ENCODE results near the gene TASP1. TPM values are rescaled to one million over a fixed set of nuclear protein-coding genes. Genes with fewer than 3 reads are reported as not detected.

Gene TASP1
- total and polyA plus RNA-seq, 4 experiments from 2014 or later, result 15.1 to 18.2 (median 16.1) TPM

- Histone ChIP-seq H3K27ac (ENCODE audit: low read depth, low read length) (no peak overlapping the region), H3K4me1 (ENCODE audit: insufficient read depth, low read length) (no peaks in the 10 kb centered on the region), H3K27me3 (ENCODE audit: insufficient read depth, low read length) (no peaks in the 10 kb centered on the region), H3K9me3 (ENCODE audit: control insufficient read depth in 1 of 2, low read length in 2 of 2) (no peaks in the 10 kb centered on the region), H3K4me3 (ENCODE audit: low read length in 2 of 2) (no peak overlapping the region), H3K36me3 (ENCODE audit: insufficient read depth, low read length) (no peaks in the 10 kb centered on the region)
- DNase-seq, result no peak
- ChIA-PET CTCF (ENCODE audit: partially characterized antibody) (interaction anchor here (1.1 to 2.0 kb wide), 2 partner anchors 14 to 16 kb away, joined by 3 to 17 read pairs; no protein-coding TSS in a partner anchor), POLR2A (ENCODE audit: partially characterized antibody) (no interaction called here)
- Mint-ChIP-seq H3K27me3 (no peaks in the 10 kb centered on the region), H3K4me1 (no peaks in the 10 kb centered on the region), H3K36me3 (peaks cover 52 to 70% of the 10 kb centered on the region in 2 donors), H3K4me3 (no peak overlapping the region), H3K9me3 (no peaks in the 10 kb centered on the region), H3K27ac (no peak overlapping the region)
- intact Hi-C loops (cut with micrococcal nuclease), result no loop called here
Observed at GRCh38 chr20:13530146-13530545, 108.6 kb downstream of the TASP1 start.

- no peak for DNase-seq
- Mint-ChIP-seq H3K4me3 (no peak overlapping the region), H3K27me3 (no peaks in the 10 kb centered on the region), H3K27ac (no peak overlapping the region), H3K4me1 (no peaks in the 10 kb centered on the region), H3K9me3 (peaks cover 2 to 17% (median 4%) of the 10 kb centered on the region in 8 donors), H3K36me3 (peaks cover 61 to 75% of the 10 kb centered on the region in 2 donors)
- Histone ChIP-seq H3K27ac (ENCODE audit: low read depth, low read length) (no peak overlapping the region), H3K4me1 (ENCODE audit: insufficient read depth, low read length) (no peaks in the 10 kb centered on the region), H3K36me3 (ENCODE audit: insufficient read depth, low read length) (no peaks in the 10 kb centered on the region), H3K4me3 (ENCODE audit: low read length in 2 of 2) (no peak overlapping the region), H3K27me3 (ENCODE audit: insufficient read depth, low read length) (no peaks in the 10 kb centered on the region), H3K9me3 (ENCODE audit: control insufficient read depth in 1 of 2, low read length in 2 of 2) (no peaks in the 10 kb centered on the region)
- CTCF ChIA-PET (ENCODE audit: partially characterized antibody), result no interaction called here
- intact Hi-C loops (cut with micrococcal nuclease), result no loop called here
- POLR2A ChIA-PET (ENCODE audit: partially characterized antibody), result no interaction called here
Observed at GRCh38 chr20:13526551-13526950, 112.2 kb downstream of the TASP1 start.

- Histone ChIP-seq H3K4me1 (ENCODE audit: insufficient read depth, low read length) (no peaks in the 10 kb centered on the region), H3K27me3 (ENCODE audit: insufficient read depth, low read length) (no peaks in the 10 kb centered on the region), H3K27ac (ENCODE audit: low read depth, low read length) (no peak overlapping the region), H3K4me3 (ENCODE audit: low read length in 2 of 2) (no peak overlapping the region), H3K9me3 (ENCODE audit: control insufficient read depth in 1 of 2, low read length in 2 of 2) (no peaks in the 10 kb centered on the region), H3K36me3 (ENCODE audit: insufficient read depth, low read length) (no peaks in the 10 kb centered on the region)
- intact Hi-C loops (cut with micrococcal nuclease), result no loop called here
- no peak for DNase-seq
- Mint-ChIP-seq H3K4me3 (no peak overlapping the region), H3K27ac (no peak overlapping the region), H3K27me3 (no peaks in the 10 kb centered on the region), H3K9me3 (peaks cover 2 to 17% (median 4%) of the 10 kb centered on the region in 8 donors), H3K4me1 (no peaks in the 10 kb centered on the region), H3K36me3 (peaks cover 60 to 76% of the 10 kb centered on the region in 2 donors)
- ChIA-PET CTCF (ENCODE audit: partially characterized antibody) (no interaction called here), POLR2A (ENCODE audit: partially characterized antibody) (no interaction called here)
Observed at GRCh38 chr20:13525225-13525940, 113.3 kb downstream of the TASP1 start.

- Histone ChIP-seq H3K4me3 (ENCODE audit: low read length in 2 of 2) (no peak overlapping the region), H3K27me3 (ENCODE audit: insufficient read depth, low read length) (no peaks in the 10 kb centered on the region), H3K27ac (ENCODE audit: low read depth, low read length) (no peak overlapping the region), H3K4me1 (ENCODE audit: insufficient read depth, low read length) (no peaks in the 10 kb centered on the region), H3K36me3 (ENCODE audit: insufficient read depth, low read length) (no peaks in the 10 kb centered on the region), H3K9me3 (ENCODE audit: control insufficient read depth in 1 of 2, low read length in 2 of 2) (no peaks in the 10 kb centered on the region)
- Mint-ChIP-seq H3K4me1 (no peaks in the 10 kb centered on the region), H3K4me3 (no peak overlapping the region), H3K9me3 (peaks cover 2 to 17% (median 4%) of the 10 kb centered on the region in 8 donors), H3K27me3 (no peaks in the 10 kb centered on the region), H3K27ac (no peak overlapping the region), H3K36me3 (peaks cover 63 to 73% of the 10 kb centered on the region in 2 donors)
- DNase-seq, result no peak
- intact Hi-C loops (cut with micrococcal nuclease), result no loop called here
- CTCF ChIA-PET (ENCODE audit: partially characterized antibody), result interaction anchor here (0.8 kb wide), 1 partner anchor 34 kb away, joined by 3 read pairs; no protein-coding TSS in a partner anchor
- POLR2A ChIA-PET (ENCODE audit: partially characterized antibody), result no interaction called here
Observed at GRCh38 chr20:13524339-13524738, 114.4 kb downstream of the TASP1 start.

- no peak for DNase-seq
- ChIA-PET POLR2A (ENCODE audit: partially characterized antibody) (no interaction called here), CTCF (ENCODE audit: partially characterized antibody) (no interaction called here)
- Mint-ChIP-seq H3K4me3 (no peak overlapping the region), H3K9me3 (peaks cover 3 to 23% (median 7%) of the 10 kb centered on the region in 8 donors), H3K4me1 (peaks cover 0 to 1% (median 0%) of the 10 kb centered on the region in 4 donors), H3K27me3 (no peaks in the 10 kb centered on the region), H3K27ac (no peak overlapping the region), H3K36me3 (peaks cover 68 to 71% of the 10 kb centered on the region in 2 donors)
- Histone ChIP-seq H3K36me3 (ENCODE audit: insufficient read depth, low read length) (no peaks in the 10 kb centered on the region), H3K9me3 (ENCODE audit: control insufficient read depth in 1 of 2, low read length in 2 of 2) (no peaks in the 10 kb centered on the region), H3K4me3 (ENCODE audit: low read length in 2 of 2) (no peak overlapping the region), H3K27me3 (ENCODE audit: insufficient read depth, low read length) (no peaks in the 10 kb centered on the region), H3K4me1 (ENCODE audit: insufficient read depth, low read length) (no peaks in the 10 kb centered on the region), H3K27ac (ENCODE audit: low read depth, low read length) (no peak overlapping the region)
- intact Hi-C loops (cut with micrococcal nuclease), result no loop called here
Observed at GRCh38 chr20:13517831-13518230, 120.9 kb downstream of the TASP1 start.

GRCh38 chr20:13515796-13516558, 122.8 kb downstream of the TASP1 start:
- Histone ChIP-seq H3K9me3 (ENCODE audit: control insufficient read depth in 1 of 2, low read length in 2 of 2) (no peaks in the 10 kb centered on the region), H3K27ac (ENCODE audit: low read depth, low read length) (no peak overlapping the region), H3K27me3 (ENCODE audit: insufficient read depth, low read length) (no peaks in the 10 kb centered on the region), H3K4me3 (ENCODE audit: low read length in 2 of 2) (no peak overlapping the region), H3K36me3 (ENCODE audit: insufficient read depth, low read length) (no peaks in the 10 kb centered on the region), H3K4me1 (ENCODE audit: insufficient read depth, low read length) (no peaks in the 10 kb centered on the region)
- Mint-ChIP-seq H3K4me1 (peaks cover 0 to 4% (median under 1%) of the 10 kb centered on the region in 4 donors), H3K27ac (no peak overlapping the region), H3K36me3 (peaks cover 63 to 64% of the 10 kb centered on the region in 2 donors), H3K4me3 (no peak overlapping the region), H3K9me3 (peaks cover 0 to 13% (median 6%) of the 10 kb centered on the region in 8 donors), H3K27me3 (no peaks in the 10 kb centered on the region)
- CTCF ChIA-PET (ENCODE audit: partially characterized antibody), result interaction anchor here (0.8 kb wide), 1 partner anchor 30 kb away, joined by 3 read pairs; no protein-coding TSS in a partner anchor
- no peak for DNase-seq
- intact Hi-C loops (cut with micrococcal nuclease), result no loop called here
- POLR2A ChIA-PET (ENCODE audit: partially characterized antibody), result no interaction called here

- Mint-ChIP-seq H3K4me1 (peaks cover 0 to 4% (median under 1%) of the 10 kb centered on the region in 4 donors), H3K36me3 (peaks cover 65 to 68% of the 10 kb centered on the region in 2 donors), H3K27ac (no peak overlapping the region), H3K9me3 (peaks cover 0 to 18% (median 8%) of the 10 kb centered on the region in 8 donors), H3K27me3 (no peaks in the 10 kb centered on the region), H3K4me3 (no peak overlapping the region)
- H3K9me3 ChIP-seq (ENCODE audit: control insufficient read depth in 1 of 2, low read length in 2 of 2), result no peaks in the 10 kb centered on the region
- H3K27ac ChIP-seq (ENCODE audit: low read depth, low read length), result no peak overlapping the region
- H3K4me3 ChIP-seq (ENCODE audit: low read length in 2 of 2), result no peak overlapping the region
- H3K36me3 ChIP-seq (ENCODE audit: insufficient read depth, low read length), result no peaks in the 10 kb centered on the region
- ChIA-PET POLR2A (ENCODE audit: partially characterized antibody) (no interaction called here), CTCF (ENCODE audit: partially characterized antibody) (no interaction called here)
- H3K27me3 ChIP-seq (ENCODE audit: insufficient read depth, low read length), result no peaks in the 10 kb centered on the region
- no peak for DNase-seq
- intact Hi-C loops (cut with micrococcal nuclease), result no loop called here
- H3K4me1 ChIP-seq (ENCODE audit: insufficient read depth, low read length), result no peaks in the 10 kb centered on the region
Observed at GRCh38 chr20:13515291-13515690, 123.4 kb downstream of the TASP1 start.

Measured in CD4-positive, alpha-beta memory T cell (primary cell).